Measurements from ENCODE around the gene TINCR.

- TF ChIP-seq, protein P1, sequence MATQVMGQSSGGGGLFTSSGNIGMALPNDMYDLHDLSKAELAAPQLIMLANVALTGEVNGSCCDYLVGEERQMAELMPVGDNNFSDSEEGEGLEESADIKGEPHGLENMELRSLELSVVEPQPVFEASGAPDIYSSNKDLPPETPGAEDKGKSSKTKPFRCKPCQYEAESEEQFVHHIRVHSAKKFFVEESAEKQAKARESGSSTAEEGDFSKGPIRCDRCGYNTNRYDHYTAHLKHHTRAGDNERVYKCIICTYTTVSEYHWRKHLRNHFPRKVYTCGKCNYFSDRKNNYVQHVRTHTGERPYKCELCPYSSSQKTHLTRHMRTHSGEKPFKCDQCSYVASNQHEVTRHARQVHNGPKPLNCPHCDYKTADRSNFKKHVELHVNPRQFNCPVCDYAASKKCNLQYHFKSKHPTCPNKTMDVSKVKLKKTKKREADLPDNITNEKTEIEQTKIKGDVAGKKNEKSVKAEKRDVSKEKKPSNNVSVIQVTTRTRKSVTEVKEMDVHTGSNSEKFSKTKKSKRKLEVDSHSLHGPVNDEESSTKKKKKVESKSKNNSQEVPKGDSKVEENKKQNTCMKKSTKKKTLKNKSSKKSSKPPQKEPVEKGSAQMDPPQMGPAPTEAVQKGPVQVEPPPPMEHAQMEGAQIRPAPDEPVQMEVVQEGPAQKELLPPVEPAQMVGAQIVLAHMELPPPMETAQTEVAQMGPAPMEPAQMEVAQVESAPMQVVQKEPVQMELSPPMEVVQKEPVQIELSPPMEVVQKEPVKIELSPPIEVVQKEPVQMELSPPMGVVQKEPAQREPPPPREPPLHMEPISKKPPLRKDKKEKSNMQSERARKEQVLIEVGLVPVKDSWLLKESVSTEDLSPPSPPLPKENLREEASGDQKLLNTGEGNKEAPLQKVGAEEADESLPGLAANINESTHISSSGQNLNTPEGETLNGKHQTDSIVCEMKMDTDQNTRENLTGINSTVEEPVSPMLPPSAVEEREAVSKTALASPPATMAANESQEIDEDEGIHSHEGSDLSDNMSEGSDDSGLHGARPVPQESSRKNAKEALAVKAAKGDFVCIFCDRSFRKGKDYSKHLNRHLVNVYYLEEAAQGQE (IDR thresholded peaks at IDR 0.05; ENCODE audit: borderline replicate concordance), result no peak
- TF ChIP-seq RAD21 (conservative IDR thresholded peaks at IDR 0.05), result no peak
Observed at GRCh38 chr19:5554828-5555227, 12.9 kb downstream of the TINCR start.

Data from neural cell (in vitro differentiated cells).